ENCODE results near the gene SGCD.

The SGCD gene

DNA sequence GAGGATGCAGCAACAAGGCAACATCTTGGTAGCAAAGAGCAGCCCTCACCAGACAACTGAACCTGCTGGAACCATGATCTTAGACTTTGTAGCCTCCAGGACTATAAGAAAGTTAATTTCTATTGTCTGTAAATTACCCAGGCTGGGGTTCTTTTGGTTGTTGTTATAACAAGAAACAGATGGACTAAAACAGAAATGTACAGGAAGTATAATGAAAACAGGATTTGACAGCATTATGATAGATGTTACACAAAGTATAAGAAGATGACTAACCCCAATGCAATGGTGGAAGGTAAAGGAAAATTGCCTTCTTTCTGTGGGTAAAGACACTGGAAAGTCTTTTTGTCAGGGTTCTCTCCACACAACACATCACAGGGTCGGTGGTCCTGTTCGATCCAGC, 204.2 kb downstream of the SGCD start:
- TF ChIP-seq POLR2AphosphoS5 (IDR thresholded peaks at IDR 0.05; ENCODE audit: low read depth, low read length): no peak
- TF ChIP-seq FOXP2 (optimal IDR thresholded peaks at IDR 0.05; ENCODE audit: borderline replicate concordance, extremely low read depth, extremely low read length, insufficient read depth): no peak
- TF ChIP-seq TAF1 (IDR thresholded peaks at IDR 0.05; ENCODE audit: borderline replicate concordance, insufficient read depth, low read length): no peak
- TF ChIP-seq, protein P1, sequence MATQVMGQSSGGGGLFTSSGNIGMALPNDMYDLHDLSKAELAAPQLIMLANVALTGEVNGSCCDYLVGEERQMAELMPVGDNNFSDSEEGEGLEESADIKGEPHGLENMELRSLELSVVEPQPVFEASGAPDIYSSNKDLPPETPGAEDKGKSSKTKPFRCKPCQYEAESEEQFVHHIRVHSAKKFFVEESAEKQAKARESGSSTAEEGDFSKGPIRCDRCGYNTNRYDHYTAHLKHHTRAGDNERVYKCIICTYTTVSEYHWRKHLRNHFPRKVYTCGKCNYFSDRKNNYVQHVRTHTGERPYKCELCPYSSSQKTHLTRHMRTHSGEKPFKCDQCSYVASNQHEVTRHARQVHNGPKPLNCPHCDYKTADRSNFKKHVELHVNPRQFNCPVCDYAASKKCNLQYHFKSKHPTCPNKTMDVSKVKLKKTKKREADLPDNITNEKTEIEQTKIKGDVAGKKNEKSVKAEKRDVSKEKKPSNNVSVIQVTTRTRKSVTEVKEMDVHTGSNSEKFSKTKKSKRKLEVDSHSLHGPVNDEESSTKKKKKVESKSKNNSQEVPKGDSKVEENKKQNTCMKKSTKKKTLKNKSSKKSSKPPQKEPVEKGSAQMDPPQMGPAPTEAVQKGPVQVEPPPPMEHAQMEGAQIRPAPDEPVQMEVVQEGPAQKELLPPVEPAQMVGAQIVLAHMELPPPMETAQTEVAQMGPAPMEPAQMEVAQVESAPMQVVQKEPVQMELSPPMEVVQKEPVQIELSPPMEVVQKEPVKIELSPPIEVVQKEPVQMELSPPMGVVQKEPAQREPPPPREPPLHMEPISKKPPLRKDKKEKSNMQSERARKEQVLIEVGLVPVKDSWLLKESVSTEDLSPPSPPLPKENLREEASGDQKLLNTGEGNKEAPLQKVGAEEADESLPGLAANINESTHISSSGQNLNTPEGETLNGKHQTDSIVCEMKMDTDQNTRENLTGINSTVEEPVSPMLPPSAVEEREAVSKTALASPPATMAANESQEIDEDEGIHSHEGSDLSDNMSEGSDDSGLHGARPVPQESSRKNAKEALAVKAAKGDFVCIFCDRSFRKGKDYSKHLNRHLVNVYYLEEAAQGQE (IDR thresholded peaks at IDR 0.05; ENCODE audit: insufficient read depth in 1 of 2, low read depth in 2 of 2, low read length in 2 of 2): no peak
- TF ChIP-seq SIN3A (IDR thresholded peaks at IDR 0.05; ENCODE audit: borderline replicate concordance, insufficient read depth, low read length): no peak

DNA sequence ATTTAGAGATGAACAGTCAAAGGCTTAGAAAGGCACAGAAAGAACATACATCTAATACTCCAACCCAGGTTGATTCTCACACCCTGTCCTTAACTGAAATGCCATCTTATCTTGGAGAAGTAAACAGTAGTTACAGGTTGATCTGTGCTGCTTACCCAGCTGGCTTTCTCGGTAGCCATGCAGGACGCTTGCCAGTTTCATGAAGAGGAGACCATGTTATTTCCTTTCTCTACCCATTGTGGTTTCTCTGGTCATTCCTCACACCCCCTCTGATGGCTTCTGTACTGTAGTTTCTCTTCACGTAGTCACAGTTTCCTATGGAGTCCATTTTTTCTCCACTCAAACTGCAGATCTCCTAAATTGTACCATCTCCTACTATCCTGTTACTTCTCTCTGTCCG, 206.0 kb downstream of the SGCD start:
- TF ChIP-seq POLR2AphosphoS5 (IDR thresholded peaks at IDR 0.05; ENCODE audit: low read depth, low read length): no peak
- TF ChIP-seq TAF1 (IDR thresholded peaks at IDR 0.05; ENCODE audit: borderline replicate concordance, insufficient read depth, low read length): no peak
- TF ChIP-seq SIN3A (IDR thresholded peaks at IDR 0.05; ENCODE audit: borderline replicate concordance, insufficient read depth, low read length): no peak
- no peak for TF ChIP-seq FOXP2 (optimal IDR thresholded peaks at IDR 0.05; ENCODE audit: borderline replicate concordance, extremely low read depth, extremely low read length, insufficient read depth)
- TF ChIP-seq, protein P1 (IDR thresholded peaks at IDR 0.05; ENCODE audit: insufficient read depth in 1 of 2, low read depth in 2 of 2, low read length in 2 of 2): no peak

GRCh38 chr5:156534085-156534484, 207.1 kb downstream of the SGCD start:
- TF ChIP-seq FOXP2 (optimal IDR thresholded peaks at IDR 0.05; ENCODE audit: borderline replicate concordance, extremely low read depth, extremely low read length, insufficient read depth): no peak
- TF ChIP-seq SIN3A (IDR thresholded peaks at IDR 0.05; ENCODE audit: borderline replicate concordance, insufficient read depth, low read length): no peak
- TF ChIP-seq, protein P1 (IDR thresholded peaks at IDR 0.05; ENCODE audit: insufficient read depth in 1 of 2, low read depth in 2 of 2, low read length in 2 of 2): no peak
- TF ChIP-seq POLR2AphosphoS5 (IDR thresholded peaks at IDR 0.05; ENCODE audit: low read depth, low read length): no peak
- no peak for TF ChIP-seq TAF1 (IDR thresholded peaks at IDR 0.05; ENCODE audit: borderline replicate concordance, insufficient read depth, low read length)

DNA sequence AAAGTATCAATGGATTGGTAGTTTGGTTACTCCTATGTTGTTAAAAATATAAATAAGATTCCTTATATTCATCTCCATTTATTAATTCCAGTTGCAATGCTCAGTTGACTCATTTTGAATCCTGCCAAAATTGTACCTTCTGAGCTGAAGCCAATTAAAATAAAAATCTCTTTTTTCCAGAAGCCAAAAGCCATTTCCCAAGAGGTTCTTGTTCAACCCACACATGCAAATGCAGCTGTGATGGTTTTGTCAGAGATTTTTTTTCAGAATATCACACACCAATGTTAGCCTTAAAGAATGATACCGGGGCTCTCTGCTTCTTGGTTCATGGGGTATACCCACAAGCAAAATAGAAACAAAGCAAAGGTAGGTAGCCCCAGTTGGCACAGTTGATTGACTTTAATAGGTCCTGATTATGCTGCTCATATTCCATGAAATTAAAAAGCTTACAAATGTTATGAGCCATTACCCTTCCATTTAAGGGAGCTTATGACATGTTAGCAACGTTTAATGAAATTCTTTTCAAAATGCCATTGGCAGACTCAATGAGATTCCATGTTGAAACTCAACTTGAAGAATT, 208.0 kb downstream of the SGCD start:
- no peak for TF ChIP-seq FOXP2 (optimal IDR thresholded peaks at IDR 0.05; ENCODE audit: borderline replicate concordance, extremely low read depth, extremely low read length, insufficient read depth)
- TF ChIP-seq TAF1 (IDR thresholded peaks at IDR 0.05; ENCODE audit: borderline replicate concordance, insufficient read depth, low read length): no peak
- TF ChIP-seq POLR2AphosphoS5 (IDR thresholded peaks at IDR 0.05; ENCODE audit: low read depth, low read length): no peak
- TF ChIP-seq, protein P1 (IDR thresholded peaks at IDR 0.05; ENCODE audit: insufficient read depth in 1 of 2, low read depth in 2 of 2, low read length in 2 of 2): no peak
- no peak for TF ChIP-seq SIN3A (IDR thresholded peaks at IDR 0.05; ENCODE audit: borderline replicate concordance, insufficient read depth, low read length)
